Neutrophil (primary cell): ENCODE data around the gene ZNF222.
A peak's percentile ranks its signal among the peaks of the same experiment; 100 is the strongest.

Experiments
- H3K27ac ChIP-seq: fragments of 200-600 bp; sonication (generic); 2 replicates; pipeline ENCODE4 v1.5.1; 2016; ENCODE audit warnings: mild to moderate bottlenecking, moderate library complexity
- H3K27me3 ChIP-seq: fragments of 200-600 bp; sonication (generic); 2 replicates; pipeline ENCODE4 v1.6.0; 2016; ENCODE audit warnings: mild to moderate bottlenecking
- H3K36me3 ChIP-seq: fragments of 200-600 bp; sonication (generic); 2 replicates; pipeline ENCODE4 v1.5.1; 2017
- H3K4me1 ChIP-seq, 2 experiments: fragments of 200-600 bp in 1 of 2; sonication (generic) in 1 of 2; 1 replicate in 1 of 2; 2 replicates in 1 of 2; pipeline versions ENCODE4 v1.5.1 to v1.6.1; 2013 to 2016; ENCODE audit warnings: low read depth in 1 of 2, low read length in 1 of 2, mild to moderate bottlenecking in 1 of 2, moderate library complexity in 1 of 2; ENCODE audit not compliant: control insufficient read depth in 1 of 2, insufficient read depth in 1 of 2
- H3K4me3 ChIP-seq, 2 experiments: fragments of 200-600 bp in 1 of 2; sonication (generic) in 1 of 2; 1 replicate in 1 of 2; 2 replicates in 1 of 2; pipeline ENCODE4 v1.5.1; 2013 to 2016; ENCODE audit warnings: low read depth in 1 of 2, low read length in 1 of 2, mild to moderate bottlenecking in 1 of 2, moderate library complexity in 1 of 2
- H3K9me3 ChIP-seq: fragments of 200-600 bp; sonication (generic); 2 replicates; pipeline ENCODE4 v1.5.1; 2016
- CTCF ChIP-seq: fragments of 200-600 bp; sonication (generic); IDR thresholded peaks from 2 replicates; pipeline ENCODE4 v1.5.1; 2016; ENCODE audit warnings: antibody characterized with exemption

The ZNF222 gene

GRCh38 chr19:43997631-43998290 lies 27.4 kb upstream of the ZNF222 start:
- Histone ChIP-seq H3K9me3 (peaks cover 6% of the 10 kb centered on the region), H3K4me3 (no peak overlapping the region), H3K4me1 (peaks cover 6 to 7% of the 10 kb centered on the region in 2 experiments), H3K36me3 (peaks cover 27% of the 10 kb centered on the region), H3K27me3 (peaks cover 5% of the 10 kb centered on the region), H3K27ac (no peak overlapping the region)
- no peak for TF ChIP-seq CTCF

DNA sequence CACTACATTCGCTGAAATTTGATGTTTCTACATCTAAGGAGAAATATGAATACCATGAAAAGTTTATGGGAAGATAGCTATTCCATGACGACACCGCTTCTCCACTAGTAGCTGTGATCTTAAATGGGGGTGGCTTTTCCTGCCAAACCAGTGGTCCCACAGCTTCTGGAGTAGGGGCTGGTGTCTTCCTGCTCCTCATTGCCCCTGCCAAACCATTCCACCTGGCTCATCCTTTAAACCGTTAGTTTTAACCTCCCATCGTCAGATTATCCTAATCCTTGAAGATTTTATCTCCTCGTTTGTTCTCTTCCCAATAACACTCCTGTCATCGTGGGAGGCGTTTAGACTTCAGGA lies 23.0 kb upstream of the ZNF222 start:
- Histone ChIP-seq H3K27ac (peak overlapping the region; percentile 84), H3K36me3 (peaks cover under 1% of the 10 kb centered on the region), H3K9me3 (no peaks in the 10 kb centered on the region), H3K4me1 (peaks cover 39 to 45% of the 10 kb centered on the region in 2 experiments), H3K27me3 (peaks cover 5% of the 10 kb centered on the region), H3K4me3 (peak overlapping the region; percentile 82)
- no peak for TF ChIP-seq CTCF

- peak within 1 kb of the TSS; percentile 84 for H3K27ac ChIP-seq
- H3K36me3 ChIP-seq, result peaks cover 7% of the 10 kb centered on the region
- H3K4me3 ChIP-seq, result peak within 1 kb of the TSS; percentile 82
- H3K27me3 ChIP-seq, result peaks cover 5% of the 10 kb centered on the region
- peaks cover 4% of the 10 kb centered on the region for H3K9me3 ChIP-seq
- no peak for TF ChIP-seq CTCF
- H3K4me1 ChIP-seq, result peaks cover 39 to 45% of the 10 kb centered on the region in 2 experiments
Observed at GRCh38 chr19:44002566-44003460, 22.4 kb upstream of the ZNF222 start, which contains the start of gene ZNF230. ZNF230 (plus strand) TSS chr19:44002957; CDS start chr19:44007079, 4,122 bp downstream.

GRCh38 chr19:44003461-44004009 lies 21.6 kb upstream of the ZNF222 start:
- H3K9me3 ChIP-seq, result peaks cover 6% of the 10 kb centered on the region
- no peak for TF ChIP-seq CTCF
- peak overlapping the region; percentile 84 for H3K27ac ChIP-seq
- H3K4me3 ChIP-seq, result peak overlapping the region; percentile 82
- H3K27me3 ChIP-seq, result peaks cover 5% of the 10 kb centered on the region
- peaks cover 39 to 45% of the 10 kb centered on the region in 2 experiments for H3K4me1 ChIP-seq
- H3K36me3 ChIP-seq, result peaks cover 14% of the 10 kb centered on the region

DNA sequence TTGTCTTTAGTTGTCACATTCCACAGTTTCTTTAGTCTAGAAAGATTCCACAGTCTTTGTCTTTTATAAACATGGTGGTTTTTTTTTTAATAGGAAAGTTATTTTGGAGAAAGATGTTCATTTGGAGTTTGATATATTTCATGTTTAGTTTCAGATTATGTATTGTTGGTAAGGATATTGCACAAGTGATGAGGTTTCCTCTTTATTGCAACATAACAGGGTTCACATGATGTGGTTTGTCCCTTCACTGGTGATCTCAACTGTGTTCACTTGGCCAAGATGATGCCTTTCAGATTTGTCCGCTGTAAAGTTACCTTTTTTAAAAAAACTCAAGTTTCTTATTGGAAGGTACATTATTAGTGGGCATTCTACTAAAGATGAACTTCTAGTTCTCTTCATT lies 19.2 kb upstream of the ZNF222 start:
- Histone ChIP-seq H3K27me3 (no peaks in the 10 kb centered on the region), H3K27ac (peak overlapping the region; percentile 83), H3K4me1 (peaks cover 39 to 45% of the 10 kb centered on the region in 2 experiments), H3K9me3 (peaks cover 29% of the 10 kb centered on the region), H3K4me3 (peak overlapping the region; percentile 33 to 38), H3K36me3 (peaks cover 38% of the 10 kb centered on the region)
- TF ChIP-seq CTCF, result no peak
